GM19240 (cell line): ENCODE results near the gene PPP1R9A.
A peak's percentile ranks its signal among the peaks of the same experiment; 100 is the strongest.

Experiments
- DNase-seq: peaks from one replicate; pipeline ENCODE4 v3.0.0; 2011; ENCODE audit warnings: low spot score; ENCODE audit not compliant: insufficient read length

Gene PPP1R9A

DNA sequence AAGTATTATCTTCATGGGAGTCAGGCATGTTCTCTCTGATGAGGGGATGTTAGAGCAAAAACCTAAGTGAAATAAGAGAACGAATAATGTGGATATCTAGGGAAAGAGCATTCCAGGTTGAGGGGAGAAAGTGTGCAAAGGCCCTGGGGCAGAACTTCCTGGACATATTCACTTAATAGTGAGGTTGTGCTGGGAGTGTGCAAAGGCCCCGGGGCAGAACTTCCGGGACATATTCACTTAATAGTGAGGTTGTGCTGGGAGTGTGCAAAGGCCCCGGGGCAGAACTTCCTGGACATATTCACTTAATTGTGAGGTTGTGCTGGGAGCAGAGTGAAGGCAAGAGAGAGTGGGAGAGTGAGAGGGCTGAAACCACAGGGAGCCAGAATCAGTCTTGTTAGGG lies 405.2 kb downstream of the PPP1R9A start:
- DNase-seq: no peak

DNA sequence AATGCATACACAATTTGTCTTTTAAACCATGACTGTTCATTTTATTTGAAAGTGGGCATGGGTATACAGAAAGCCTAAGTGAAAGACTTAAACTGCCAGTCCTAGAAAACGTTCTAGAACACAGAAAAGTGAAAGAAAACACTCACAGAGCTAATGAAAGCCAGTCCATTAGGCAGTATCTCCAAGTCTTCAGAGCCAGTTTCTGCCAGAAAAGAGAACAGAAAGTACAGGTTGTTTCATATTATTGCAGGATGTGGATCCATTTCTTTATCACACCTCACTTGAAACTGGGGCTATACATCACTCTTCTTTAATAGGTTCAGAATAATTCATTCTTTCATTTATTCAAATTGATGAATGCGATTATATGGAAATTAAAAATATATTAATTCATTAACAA lies 409.2 kb downstream of the PPP1R9A start:
- DNase-seq: no peak

- no peak for DNase-seq
These were observed 410.2 kb downstream of the PPP1R9A start for GRCh38 chr7:95317546-95317945.

- no peak for DNase-seq
These were observed 410.6 kb downstream of the PPP1R9A start for GRCh38 chr7:95317966-95318365.

- DNase-seq: no peak
These were observed 411.2 kb downstream of the PPP1R9A start for GRCh38 chr7:95318501-95319100.

GRCh38 chr7:95319570-95319969 lies 412.2 kb downstream of the PPP1R9A start:
- DNase-seq: no peak

GRCh38 chr7:95320651-95321050 lies 413.3 kb downstream of the PPP1R9A start:
- DNase-seq: no peak

GRCh38 chr7:95321720-95322119 lies 414.3 kb downstream of the PPP1R9A start:
- no peak for DNase-seq

GRCh38 chr7:95322396-95322795 lies 415.0 kb downstream of the PPP1R9A start:
- DNase-seq: no peak

- no peak for DNase-seq
These were observed 415.5 kb downstream of the PPP1R9A start for GRCh38 chr7:95322854-95323253.

DNA sequence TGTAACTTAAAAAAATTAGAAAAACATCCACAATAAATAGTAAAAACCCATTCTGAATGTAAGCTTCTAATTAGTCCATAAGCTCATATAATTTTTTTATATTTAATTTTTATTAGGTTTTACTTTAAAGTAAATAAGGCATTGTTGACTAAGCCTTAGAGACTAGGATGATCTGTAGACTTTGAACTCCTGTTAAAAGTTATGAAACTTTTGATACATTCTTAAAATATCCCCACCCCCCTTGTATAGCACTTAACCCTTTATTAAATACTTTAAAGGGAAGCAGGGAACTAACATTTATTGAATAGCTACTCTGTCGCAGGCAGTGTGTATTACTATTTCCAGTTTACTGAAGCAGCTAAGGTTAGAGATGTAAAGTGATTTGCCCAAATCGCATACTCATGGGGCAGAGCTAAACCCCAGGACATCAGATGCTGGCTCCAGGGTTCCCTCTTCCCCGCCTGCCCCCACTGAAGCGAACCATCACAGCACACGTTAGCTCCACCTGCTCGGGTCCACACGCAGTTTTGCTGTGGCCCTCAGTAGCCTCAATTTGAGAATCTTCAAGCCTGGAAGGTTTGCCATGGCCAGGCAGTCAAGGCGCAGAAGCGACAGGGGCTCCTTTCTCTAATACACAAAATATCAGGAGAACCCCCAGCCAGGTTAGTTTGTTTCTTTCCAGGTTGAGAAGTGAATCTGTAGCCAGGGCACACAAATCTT lies 416.2 kb downstream of the PPP1R9A start:
- DNase-seq: no peak

DNA sequence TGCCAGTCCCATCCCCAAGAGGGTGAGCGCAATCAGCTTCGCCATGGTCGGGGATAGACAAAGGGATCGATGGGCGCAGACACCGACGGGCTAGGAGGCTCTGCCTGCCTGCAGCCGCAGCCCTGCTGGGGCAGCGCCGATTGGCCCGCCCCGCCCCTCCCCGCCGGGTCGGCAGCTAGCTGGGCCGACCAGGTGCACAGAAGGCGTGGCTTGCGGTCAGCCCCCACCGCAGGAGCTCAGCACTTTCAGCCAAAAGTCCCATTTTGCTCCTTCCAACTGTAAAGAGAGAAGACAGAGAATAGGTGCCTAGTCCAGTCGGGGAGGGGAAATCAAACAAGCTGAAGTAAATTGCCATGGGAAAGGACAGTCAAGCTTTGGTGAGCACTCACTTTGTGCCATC lies 417.0 kb downstream of the PPP1R9A start, which contains the start of gene PON1:
TSS of gene PON1 (minus strand) at position 102 of the 400 bp plus-strand sequence. CDS start at position 45, 57 bp downstream.
- DNase-seq: no peak

DNA sequence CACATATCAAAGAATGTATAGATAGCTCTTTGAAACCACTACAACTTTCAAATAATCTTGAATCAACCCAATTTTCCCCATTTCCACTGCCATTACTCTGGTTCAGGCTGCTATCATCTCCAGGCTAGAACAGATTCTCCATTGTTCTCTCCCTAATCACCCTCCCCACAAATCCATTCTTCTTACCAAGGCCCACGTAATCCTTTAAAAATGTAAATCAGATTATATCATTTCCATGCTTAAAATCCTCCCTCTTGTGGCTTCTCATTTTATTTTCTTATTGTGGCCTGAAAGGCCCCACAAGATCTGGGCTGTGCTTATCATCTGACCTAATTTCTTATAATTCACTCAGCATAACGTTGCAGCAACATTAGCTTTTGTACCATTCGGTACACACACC lies 420.0 kb downstream of the PPP1R9A start:
- no peak for DNase-seq

DNA sequence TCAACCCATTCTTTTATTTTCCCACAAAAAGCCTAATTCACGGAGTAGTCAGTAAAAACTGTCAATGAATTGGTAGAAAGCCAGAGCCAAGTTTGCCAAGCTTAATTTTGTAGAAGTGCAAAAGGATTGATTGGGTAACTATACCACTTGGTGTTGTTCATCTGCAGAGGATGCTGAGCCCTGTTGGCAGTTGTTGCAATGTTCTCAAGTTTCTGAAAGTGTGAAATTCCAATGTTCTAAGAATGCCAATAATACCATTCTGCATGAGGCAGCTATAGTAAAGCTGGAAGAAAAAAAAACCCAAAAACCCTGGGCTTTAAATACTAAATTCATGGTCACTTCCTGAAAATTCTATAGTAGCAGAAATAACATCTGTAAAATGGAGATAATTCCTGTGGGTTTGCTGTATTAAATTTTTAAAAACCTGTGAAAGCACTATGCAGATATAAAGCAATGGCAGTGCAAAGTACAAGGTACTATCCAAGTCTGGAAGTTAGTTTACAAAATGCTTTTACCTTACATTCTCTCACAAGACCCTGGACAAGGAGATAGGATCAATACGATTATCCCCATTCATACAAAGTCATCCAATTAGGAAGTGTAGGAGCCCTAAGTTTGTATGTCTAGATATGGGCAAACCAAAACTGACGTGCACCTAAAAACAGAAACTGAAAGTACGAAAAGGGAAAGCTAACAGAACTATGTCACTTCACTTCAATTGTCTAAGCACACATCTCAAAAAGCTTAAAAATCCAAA lies 423.0 kb downstream of the PPP1R9A start:
- DNase-seq: peak; percentile 14

DNA sequence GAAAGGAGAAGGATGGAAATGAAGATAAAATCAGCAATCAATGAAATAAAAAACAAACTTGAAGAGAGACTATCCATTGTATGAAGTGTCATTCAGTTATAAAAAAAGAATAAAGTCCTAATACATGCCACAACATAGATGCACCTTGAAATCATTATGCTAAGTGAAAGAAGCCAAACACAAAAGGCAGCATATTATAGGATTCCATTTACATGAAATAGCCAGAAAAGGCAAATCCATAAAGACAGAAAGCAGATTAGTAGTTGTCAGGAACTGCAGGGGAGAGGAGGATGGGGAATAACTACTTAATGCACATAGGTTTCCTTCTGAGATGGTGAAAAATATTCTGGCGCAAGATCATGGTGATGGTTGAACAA lies 423.6 kb downstream of the PPP1R9A start:
- no peak for DNase-seq

GRCh38 chr7:95334447-95334846 lies 427.1 kb downstream of the PPP1R9A start:
- no peak for DNase-seq

GRCh38 chr7:95335093-95335492 lies 427.7 kb downstream of the PPP1R9A start:
- no peak for DNase-seq

GRCh38 chr7:95338832-95339231 lies 431.4 kb downstream of the PPP1R9A start:
- DNase-seq: no peak

- no peak for DNase-seq
These were observed 433.1 kb downstream of the PPP1R9A start for GRCh38 chr7:95340491-95340890.

DNA sequence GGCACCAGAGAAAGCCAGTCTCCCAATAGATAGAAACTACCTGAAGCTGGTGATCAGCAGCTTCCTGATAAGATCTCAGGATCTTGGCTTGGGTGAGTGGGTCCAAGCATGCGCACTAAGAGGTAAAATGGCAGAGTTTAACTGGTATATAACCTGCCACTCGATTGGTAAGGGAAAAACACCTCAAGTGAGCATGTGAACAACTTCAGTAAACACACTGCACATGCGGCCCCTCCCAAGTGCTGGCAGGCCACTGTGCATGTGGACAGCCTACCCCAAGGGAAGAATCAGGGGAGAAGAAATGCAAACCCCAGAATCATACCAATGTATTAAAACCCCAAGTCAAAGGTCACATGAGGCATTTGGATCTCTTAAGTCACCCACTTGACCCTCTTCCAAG lies 434.6 kb downstream of the PPP1R9A start:
- no peak for DNase-seq

DNA sequence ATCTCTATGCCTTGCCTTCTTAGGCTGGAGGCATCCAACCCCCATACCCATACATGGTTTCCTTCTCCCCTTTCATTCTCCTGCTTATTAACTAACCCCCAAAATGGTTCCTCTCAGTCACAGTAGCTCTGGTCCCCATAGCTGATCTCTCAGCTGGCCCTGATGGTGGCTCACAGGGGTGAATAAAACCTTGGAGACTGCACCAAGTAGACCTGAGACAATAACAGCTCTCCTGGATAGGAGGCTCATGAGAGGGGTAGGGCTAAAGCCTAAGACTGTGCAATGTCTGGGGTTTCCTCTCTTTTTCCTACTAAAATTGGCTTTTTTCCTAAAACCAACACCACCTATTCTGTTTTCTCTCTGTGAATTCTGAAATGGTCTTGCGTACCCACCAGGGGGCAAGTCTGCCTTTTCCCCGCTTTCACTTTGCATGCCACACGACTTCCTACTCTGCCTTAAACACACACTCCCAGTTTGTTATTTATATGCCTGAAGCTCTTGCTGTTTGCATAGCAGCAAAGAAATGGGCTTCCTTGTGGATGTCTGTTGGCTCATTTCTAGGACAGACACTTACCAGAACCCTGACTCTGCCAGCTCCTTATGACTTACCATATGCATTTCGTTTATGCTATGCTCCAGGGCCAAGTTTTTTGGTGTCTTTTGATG lies 435.4 kb downstream of the PPP1R9A start:
- no peak for DNase-seq
